ENCODE data around the gene EEF1AKMT1.
A peak's percentile ranks its signal among the peaks of the same experiment; 100 is the strongest.

Gene EEF1AKMT1

GRCh38 chr13:20773194-20774080 lies at the start of gene EEF1AKMT1:
EEF1AKMT1 (minus strand) TSS chr13:20773961; CDS start chr13:20757598, 16,363 bp downstream.
- peak; percentile 86 to 91 for DNase-seq (ENCODE audit: low read depth in 2 of 2, low spot score in 1 of 2)

GRCh38 chr13:20823071-20823470 lies 49.3 kb upstream of the EEF1AKMT1 start:
- no peak for DNase-seq (ENCODE audit: low read depth in 2 of 2, low spot score in 1 of 2)

GRCh38 chr13:20822406-20822805 lies 48.6 kb upstream of the EEF1AKMT1 start:
- no peak for DNase-seq (ENCODE audit: low read depth in 2 of 2, low spot score in 1 of 2)

DNA sequence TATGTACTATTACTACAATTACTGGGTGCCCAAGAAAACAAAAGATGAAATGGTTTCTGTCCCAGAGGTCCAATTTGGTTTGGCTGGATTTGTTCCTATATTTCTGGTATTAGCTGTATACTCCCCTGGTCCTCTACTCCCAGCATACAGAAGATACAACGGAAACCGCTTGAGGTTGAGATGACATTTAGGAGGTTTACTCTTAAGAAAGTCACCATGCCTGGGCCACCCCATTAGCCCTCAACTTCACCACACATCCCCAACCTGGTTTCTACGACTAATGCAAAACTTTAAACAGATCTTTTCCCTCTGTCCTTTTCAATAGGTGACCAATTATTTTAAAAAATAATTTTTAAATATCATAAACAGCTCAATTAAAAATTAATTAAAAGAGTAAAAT lies 46.0 kb upstream of the EEF1AKMT1 start:
- no peak for DNase-seq (ENCODE audit: low read depth in 2 of 2, low spot score in 1 of 2)

DNA sequence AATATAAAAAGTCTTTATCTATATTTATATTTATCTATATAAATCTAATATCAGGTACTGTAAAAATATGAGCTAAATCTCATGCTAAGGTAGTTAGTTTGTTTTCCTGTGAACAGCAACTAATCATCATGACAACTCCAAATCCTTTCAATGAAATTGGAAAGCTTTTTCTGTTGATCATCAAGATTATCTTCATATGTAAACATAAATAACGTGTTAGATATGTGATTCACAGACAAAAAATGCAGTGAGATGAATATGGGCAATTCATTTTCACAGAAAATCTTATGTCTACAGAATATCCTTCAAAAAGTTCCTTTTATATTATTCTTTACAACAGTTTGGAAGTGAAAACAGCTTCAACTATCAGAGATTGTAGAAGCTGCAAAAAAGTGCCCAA lies 41.7 kb upstream of the EEF1AKMT1 start:
- no peak for DNase-seq (ENCODE audit: low read depth in 2 of 2, low spot score in 1 of 2)

GRCh38 chr13:20814224-20814910 lies 40.6 kb upstream of the EEF1AKMT1 start:
- no peak for DNase-seq (ENCODE audit: low read depth in 2 of 2, low spot score in 1 of 2)

DNA sequence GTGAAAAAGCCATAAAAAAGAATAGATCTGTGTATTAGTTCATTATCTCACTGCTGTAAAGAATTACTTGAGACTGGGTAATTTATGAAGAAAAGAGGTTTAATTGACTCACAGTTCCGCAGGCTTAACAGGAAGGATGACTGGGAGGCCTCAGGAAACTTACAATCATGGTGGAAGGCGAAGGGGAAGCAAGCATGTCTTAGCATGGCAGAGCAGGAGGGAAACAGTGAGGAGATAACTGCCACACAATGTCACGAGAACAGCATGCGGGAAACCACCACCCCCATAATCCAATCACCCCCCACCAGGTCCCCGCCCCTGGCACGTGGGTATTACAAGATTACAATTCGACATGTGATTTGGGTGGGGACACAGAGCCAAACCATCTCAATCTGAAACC lies 39.1 kb upstream of the EEF1AKMT1 start:
- no peak for DNase-seq (ENCODE audit: low read depth in 2 of 2, low spot score in 1 of 2)

GRCh38 chr13:20810808-20811207 lies 37.0 kb upstream of the EEF1AKMT1 start:
- no peak for DNase-seq (ENCODE audit: low read depth in 2 of 2, low spot score in 1 of 2)

- no peak for DNase-seq (ENCODE audit: low read depth in 2 of 2, low spot score in 1 of 2)
These were observed 35.1 kb upstream of the EEF1AKMT1 start for GRCh38 chr13:20808874-20809273.

GRCh38 chr13:20803180-20803965 lies 29.6 kb upstream of the EEF1AKMT1 start:
- no peak for DNase-seq (ENCODE audit: low read depth in 2 of 2, low spot score in 1 of 2)

- DNase-seq (ENCODE audit: low read depth in 2 of 2, low spot score in 1 of 2), result no peak
These were observed 27.9 kb upstream of the EEF1AKMT1 start for GRCh38 chr13:20801707-20802106.

- DNase-seq (ENCODE audit: low read depth in 2 of 2, low spot score in 1 of 2), result no peak
These were observed 26.1 kb upstream of the EEF1AKMT1 start for GRCh38 chr13:20799726-20800416.

GRCh38 chr13:20798027-20798426 lies 24.3 kb upstream of the EEF1AKMT1 start:
- no peak for DNase-seq (ENCODE audit: low read depth in 2 of 2, low spot score in 1 of 2)

GRCh38 chr13:20796791-20797508 lies 23.2 kb upstream of the EEF1AKMT1 start:
- DNase-seq (ENCODE audit: low read depth in 2 of 2, low spot score in 1 of 2), result no peak

GRCh38 chr13:20789665-20790064 lies 15.9 kb upstream of the EEF1AKMT1 start:
- no peak for DNase-seq (ENCODE audit: low read depth in 2 of 2, low spot score in 1 of 2)

GRCh38 chr13:20788312-20788711 lies 14.6 kb upstream of the EEF1AKMT1 start:
- no peak for DNase-seq (ENCODE audit: low read depth in 2 of 2, low spot score in 1 of 2)

- DNase-seq (ENCODE audit: low read depth in 2 of 2, low spot score in 1 of 2), result no peak
These were observed 13.4 kb upstream of the EEF1AKMT1 start for GRCh38 chr13:20787180-20787579.

DNA sequence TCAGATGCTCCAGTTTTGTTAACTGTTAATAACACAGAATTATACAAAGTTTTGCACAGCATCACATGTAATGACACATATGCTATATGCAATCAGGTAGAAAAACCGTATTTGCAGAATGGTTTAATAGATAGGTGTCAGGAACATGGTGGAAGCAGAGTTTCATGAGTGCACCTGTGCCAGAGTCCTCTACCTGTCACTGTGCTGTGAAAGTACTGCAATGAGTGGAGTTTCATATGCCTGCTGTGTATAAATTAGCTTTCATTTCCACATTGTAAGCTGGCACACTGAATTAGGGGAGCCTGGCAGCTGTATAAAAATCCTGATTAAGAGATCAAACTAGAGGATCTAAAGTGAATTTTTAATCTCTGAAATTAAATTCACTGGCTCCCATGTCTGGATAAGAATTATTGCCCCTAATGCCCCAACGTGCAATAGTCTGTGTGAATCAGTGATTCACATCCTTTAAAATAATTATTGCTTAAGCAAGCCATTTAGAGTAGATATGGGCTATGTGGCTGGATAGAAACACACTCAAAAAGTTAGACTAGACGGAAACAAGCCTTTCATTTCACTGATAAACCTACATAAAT lies 8.5 kb upstream of the EEF1AKMT1 start:
- DNase-seq (ENCODE audit: low read depth in 2 of 2, low spot score in 1 of 2), result no peak

GRCh38 chr13:20780317-20780716 lies 6.6 kb upstream of the EEF1AKMT1 start:
- no peak for DNase-seq (ENCODE audit: low read depth in 2 of 2, low spot score in 1 of 2)

DNA sequence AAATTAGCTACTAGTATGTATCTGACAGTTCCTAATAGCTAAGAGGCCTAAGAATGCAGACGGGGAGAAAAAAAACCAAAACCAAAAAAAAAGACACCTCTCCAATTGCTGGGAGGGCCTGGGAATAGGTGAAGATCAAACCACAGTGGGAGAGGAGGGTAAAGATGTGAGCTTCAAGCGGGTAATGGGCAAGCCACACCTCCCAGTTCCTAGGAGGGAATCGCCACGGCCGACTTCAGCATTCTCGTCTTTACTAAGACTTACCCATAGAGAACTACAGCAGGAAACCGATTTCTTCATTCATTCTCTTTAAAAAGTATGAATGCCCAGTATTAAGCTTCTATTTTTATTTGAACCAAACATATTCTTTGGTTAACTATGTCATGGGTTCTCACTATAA lies 5.6 kb upstream of the EEF1AKMT1 start:
- no peak for DNase-seq (ENCODE audit: low read depth in 2 of 2, low spot score in 1 of 2)
